ENCODE data around the gene FGR.

Gene FGR

GRCh38 chr1:27568300-27569087 is 66.5 kb downstream of the FGR start:
- DNase-seq (ENCODE audit: low read depth in 3 of 3), result peak; percentile 86 to 92 (median 87)

- no peak for DNase-seq (ENCODE audit: low read depth in 3 of 3)
These were observed 67.0 kb downstream of the FGR start for GRCh38 chr1:27567971-27568299.

GRCh38 chr1:27567146-27567526 is 67.8 kb downstream of the FGR start:
- DNase-seq (ENCODE audit: low read depth in 3 of 3), result no peak

GRCh38 chr1:27566462-27567145 is 68.4 kb downstream of the FGR start:
- DNase-seq (ENCODE audit: low read depth in 3 of 3), result no peak

GRCh38 chr1:27564710-27565649 is 70.0 kb downstream of the FGR start:
- DNase-seq (ENCODE audit: low read depth in 3 of 3), result no peak

GRCh38 chr1:27563591-27564471 is 71.2 kb downstream of the FGR start:
- no peak for DNase-seq (ENCODE audit: low read depth in 3 of 3)

- DNase-seq (ENCODE audit: low read depth in 3 of 3), result no peak
These were observed 71.7 kb downstream of the FGR start for GRCh38 chr1:27563341-27563590.

- DNase-seq (ENCODE audit: low read depth in 3 of 3), result no peak
These were observed 72.2 kb downstream of the FGR start for GRCh38 chr1:27562534-27563340.
